GM18867 (cell line): ENCODE measurements around the gene MEIKIN.
"Not testable (repeated sequence)": the region's sequence is repeated elsewhere in the genome, so short reads cannot be mapped to it uniquely, and the experiment has no call there.

ENCODE experiments used
- ATAC-seq: cut with Tn5 transposase; IDR thresholded peaks from one replicate; pipeline ENCODE4 v1.9.1; 2021; ENCODE audit warnings: mild to moderate bottlenecking, moderate library complexity; ENCODE audit not compliant: unreplicated experiment

The MEIKIN gene

GRCh38 chr5:131812371-131813160, 132.9 kb downstream of the MEIKIN start:
- ATAC-seq: no peak

- peak; percentile 60 for ATAC-seq
Observed at GRCh38 chr5:131810510-131811249, 134.8 kb downstream of the MEIKIN start.

GRCh38 chr5:131796793-131797693, 148.4 kb downstream of the MEIKIN start, which contains the start of gene FNIP1:
Gene FNIP1, minus strand, starts transcription at chr5:131797017. Its CDS starts 96 bp downstream, at chr5:131796921.
- ATAC-seq: peak; percentile 92

- ATAC-seq: peak; percentile 26
Observed at GRCh38 chr5:131795879-131796792, 149.3 kb downstream of the MEIKIN start.

- ATAC-seq: no peak
Observed at GRCh38 chr5:131795228-131795627, 150.2 kb downstream of the MEIKIN start.

GRCh38 chr5:131794586-131794985, 150.9 kb downstream of the MEIKIN start:
- ATAC-seq: no peak

GRCh38 chr5:131792896-131793295, 152.6 kb downstream of the MEIKIN start:
- ATAC-seq: no peak

GRCh38 chr5:131791866-131792265, 153.6 kb downstream of the MEIKIN start:
- ATAC-seq: no peak

GRCh38 chr5:131790550-131790949, 154.9 kb downstream of the MEIKIN start:
- ATAC-seq: no peak

GRCh38 chr5:131789765-131790164, 155.7 kb downstream of the MEIKIN start:
- ATAC-seq: no peak

- no peak for ATAC-seq
Observed at GRCh38 chr5:131787736-131788135, 157.7 kb downstream of the MEIKIN start.

- no peak for ATAC-seq
Observed at GRCh38 chr5:131786900-131787692, 158.4 kb downstream of the MEIKIN start.

GRCh38 chr5:131786036-131786435, 159.4 kb downstream of the MEIKIN start:
- no peak for ATAC-seq

- no peak for ATAC-seq
Observed at GRCh38 chr5:131783874-131784273, 161.6 kb downstream of the MEIKIN start.

GRCh38 chr5:131783357-131783756, 162.1 kb downstream of the MEIKIN start:
- no peak for ATAC-seq

- no peak for ATAC-seq
Observed at GRCh38 chr5:131782717-131783116, 162.7 kb downstream of the MEIKIN start.

- ATAC-seq: not testable (repeated sequence)
Observed at GRCh38 chr5:131778141-131778540, 167.3 kb downstream of the MEIKIN start.

- no peak for ATAC-seq
Observed at GRCh38 chr5:131776450-131776849, 169.0 kb downstream of the MEIKIN start.
